Measurements from ENCODE around the gene RNF212. TPM values are rescaled to one million over a fixed set of nuclear protein-coding genes. Genes with fewer than 3 reads are reported as not detected.

The RNF212 gene
- total RNA-seq, 6 experiments from 2014 or later, result not detected

- no peak for DNase-seq
- Mint-ChIP-seq H3K4me1 (ENCODE audit: low read depth) (peaks cover 6% of the 10 kb centered on the region; the same call in 1 of the 2 replicates), H3K4me3 (no peak overlapping the region; the same call in 1 of the 2 replicates), H3K36me3 (ENCODE audit: low read depth) (peaks cover 11% of the 10 kb centered on the region), H3K9me3 (peaks cover 17% of the 10 kb centered on the region), H3K27me3 (ENCODE audit: insufficient read depth) (peaks cover 42% of the 10 kb centered on the region), H3K27ac (no peak overlapping the region)
- TF ChIP-seq CTCF (IDR thresholded peaks at IDR 0.05), result no peak
Observed at GRCh38 chr4:1154126-1154522, 40.8 kb upstream of the RNF212 start.

- H3K27ac Mint-ChIP-seq, result no peak overlapping the region
- H3K36me3 Mint-ChIP-seq (ENCODE audit: low read depth), result peaks cover 10% of the 10 kb centered on the region
- TF ChIP-seq CTCF (IDR thresholded peaks at IDR 0.05), result no peak
- H3K4me3 Mint-ChIP-seq, result no peak overlapping the region
- DNase-seq, result no peak
- H3K9me3 Mint-ChIP-seq, result peaks cover 14% of the 10 kb centered on the region
- peaks cover 44% of the 10 kb centered on the region for H3K27me3 Mint-ChIP-seq (ENCODE audit: insufficient read depth)
- H3K4me1 Mint-ChIP-seq (ENCODE audit: low read depth), result peaks cover 6% of the 10 kb centered on the region; the same call in 1 of the 2 replicates
Observed at GRCh38 chr4:1153567-1154090, 40.3 kb upstream of the RNF212 start.

GRCh38 chr4:1152290-1152689 is 38.9 kb upstream of the RNF212 start:
- Mint-ChIP-seq H3K4me1 (ENCODE audit: low read depth) (peaks cover 6% of the 10 kb centered on the region; the same call in 1 of the 2 replicates), H3K9me3 (peaks cover 1% of the 10 kb centered on the region; the same call in 1 of the 2 replicates), H3K4me3 (no peak overlapping the region), H3K36me3 (ENCODE audit: low read depth) (no peaks in the 10 kb centered on the region), H3K27me3 (ENCODE audit: insufficient read depth) (peaks cover 50% of the 10 kb centered on the region), H3K27ac (no peak overlapping the region)
- no peak for DNase-seq
- TF ChIP-seq CTCF (IDR thresholded peaks at IDR 0.05), result no peak

- no peak overlapping the region for H3K27ac Mint-ChIP-seq
- H3K27me3 Mint-ChIP-seq (ENCODE audit: insufficient read depth), result peaks cover 45% of the 10 kb centered on the region
- peaks cover under 1% of the 10 kb centered on the region; the same call in 1 of the 2 replicates for H3K36me3 Mint-ChIP-seq (ENCODE audit: low read depth)
- H3K4me1 Mint-ChIP-seq (ENCODE audit: low read depth), result peaks cover 6% of the 10 kb centered on the region; the same call in 1 of the 2 replicates
- H3K9me3 Mint-ChIP-seq, result no peaks in the 10 kb centered on the region
- DNase-seq, result no peak
- no peak for TF ChIP-seq CTCF (IDR thresholded peaks at IDR 0.05)
- no peak overlapping the region for H3K4me3 Mint-ChIP-seq
Observed at GRCh38 chr4:1151541-1151940, 38.2 kb upstream of the RNF212 start.

- peaks cover 39% of the 10 kb centered on the region for H3K27me3 Mint-ChIP-seq (ENCODE audit: insufficient read depth)
- H3K9me3 Mint-ChIP-seq, result no peaks in the 10 kb centered on the region
- H3K4me3 Mint-ChIP-seq, result no peak overlapping the region
- peaks cover 4% of the 10 kb centered on the region; the same call in 1 of the 2 replicates for H3K36me3 Mint-ChIP-seq (ENCODE audit: low read depth)
- peaks cover 6% of the 10 kb centered on the region; the same call in 1 of the 2 replicates for H3K4me1 Mint-ChIP-seq (ENCODE audit: low read depth)
- no peak for TF ChIP-seq CTCF (IDR thresholded peaks at IDR 0.05)
- H3K27ac Mint-ChIP-seq, result no peak overlapping the region
- no peak for DNase-seq
Observed at GRCh38 chr4:1150875-1151274, 37.5 kb upstream of the RNF212 start.

Measured in HFFc6 (cell line).